Glutamatergic neuron (in vitro differentiated cells): Measurements from ENCODE around the gene LCP2. TPM values are rescaled to one million over a fixed set of nuclear protein-coding genes. Genes with fewer than 3 reads are reported as not detected.
"Not testable (repeated sequence)": the region's sequence is repeated elsewhere in the genome, so short reads cannot be mapped to it uniquely, and the experiment has no call there.

ENCODE experiments used
- DNase-seq: peaks from one replicate; pipeline ENCODE4 v3.0.0; 2022
- H3K27ac Mint-ChIP-seq: one replicate; pipeline ENCODE4 v1.8.0; 2020; ENCODE audit warnings: mild to moderate bottlenecking, mixed read lengths, inconsistent platforms; ENCODE audit not compliant: unreplicated experiment
- H3K27me3 Mint-ChIP-seq: one replicate; pipeline ENCODE4 v1.8.0; 2020; ENCODE audit warnings: mild to moderate bottlenecking, moderate library complexity, mixed read lengths, inconsistent platforms; ENCODE audit not compliant: unreplicated experiment
- H3K36me3 Mint-ChIP-seq: one replicate; pipeline ENCODE4 v1.8.0; 2020; ENCODE audit warnings: mild to moderate bottlenecking, mixed read lengths, inconsistent platforms; ENCODE audit not compliant: unreplicated experiment
- H3K4me1 Mint-ChIP-seq: one replicate; pipeline ENCODE4 v1.8.0; 2020; ENCODE audit warnings: mild to moderate bottlenecking, low read depth, mixed read lengths, inconsistent platforms; ENCODE audit not compliant: unreplicated experiment
- H3K4me3 Mint-ChIP-seq: one replicate; pipeline ENCODE4 v1.8.0; 2020; ENCODE audit warnings: mild to moderate bottlenecking, mixed read lengths, inconsistent platforms; ENCODE audit not compliant: unreplicated experiment
- H3K9me3 Mint-ChIP-seq: one replicate; pipeline ENCODE4 v1.8.0; 2020; ENCODE audit warnings: mild to moderate bottlenecking, moderate library complexity, mixed read lengths, inconsistent platforms; ENCODE audit not compliant: unreplicated experiment
- CTCF ChIP-seq: fragments of 200-600 bp; sonication (generic); IDR thresholded peaks from one replicate; pipeline ENCODE4 v1.5.0; 2021; ENCODE audit not compliant: partially characterized antibody, unreplicated experiment
- total RNA-seq: library from RNA; stranded (reverse); fragmentation: NEBNext Ultra II Directional; extraction: Animal tissue kit (Norgen Biotek cat#: 25700); gene quantifications from one replicate; pipeline ENCODE4 v1.2.1, GENCODE V29; 2021; ENCODE audit not compliant: unreplicated experiment

The LCP2 gene
- total RNA-seq, 1 donor from 2014 or later, result not detected

GRCh38 chr5:170249355-170249754 is 48.2 kb downstream of the LCP2 start:
- Mint-ChIP-seq H3K4me1 (peaks cover 11% of the 10 kb centered on the region), H3K9me3 (no peaks in the 10 kb centered on the region), H3K36me3 (no peaks in the 10 kb centered on the region), H3K27ac (no peak overlapping the region), H3K27me3 (peaks cover 2% of the 10 kb centered on the region), H3K4me3 (no peak overlapping the region)
- no peak for DNase-seq
- TF ChIP-seq CTCF, result no peak

- not testable (repeated sequence) for H3K27ac Mint-ChIP-seq, H3K27me3 Mint-ChIP-seq, DNase-seq, H3K9me3 Mint-ChIP-seq, H3K4me3 Mint-ChIP-seq, H3K36me3 Mint-ChIP-seq, H3K4me1 Mint-ChIP-seq
Observed at GRCh38 chr5:170248931-170249227, 48.7 kb downstream of the LCP2 start.

- TF ChIP-seq CTCF, result no peak
- H3K9me3 Mint-ChIP-seq, result no peaks in the 10 kb centered on the region
- H3K4me3 Mint-ChIP-seq, result no peak overlapping the region
- H3K27me3 Mint-ChIP-seq, result peaks cover 2% of the 10 kb centered on the region
- no peak overlapping the region for H3K27ac Mint-ChIP-seq
- no peaks in the 10 kb centered on the region for H3K36me3 Mint-ChIP-seq
- no peak for DNase-seq
- H3K4me1 Mint-ChIP-seq, result peaks cover 10% of the 10 kb centered on the region
Observed at GRCh38 chr5:170248172-170248930, 49.2 kb downstream of the LCP2 start.

GRCh38 chr5:170247363-170247762 is 50.2 kb downstream of the LCP2 start:
- no peak overlapping the region for H3K4me3 Mint-ChIP-seq
- no peaks in the 10 kb centered on the region for H3K36me3 Mint-ChIP-seq
- no peak for DNase-seq
- TF ChIP-seq CTCF, result no peak
- H3K27me3 Mint-ChIP-seq, result peaks cover 2% of the 10 kb centered on the region
- H3K4me1 Mint-ChIP-seq, result peaks cover 10% of the 10 kb centered on the region
- H3K27ac Mint-ChIP-seq, result no peak overlapping the region
- no peaks in the 10 kb centered on the region for H3K9me3 Mint-ChIP-seq

- Mint-ChIP-seq H3K4me1 (peaks cover 10% of the 10 kb centered on the region), H3K4me3 (no peak overlapping the region), H3K27me3 (peaks cover 2% of the 10 kb centered on the region), H3K27ac (no peak overlapping the region), H3K36me3 (no peaks in the 10 kb centered on the region), H3K9me3 (no peaks in the 10 kb centered on the region)
- DNase-seq, result no peak
- no peak for TF ChIP-seq CTCF
Observed at GRCh38 chr5:170246126-170246870, 51.3 kb downstream of the LCP2 start.

- H3K4me1 Mint-ChIP-seq, H3K4me3 Mint-ChIP-seq, H3K36me3 Mint-ChIP-seq, DNase-seq, H3K9me3 Mint-ChIP-seq, H3K27ac Mint-ChIP-seq, H3K27me3 Mint-ChIP-seq: not testable (repeated sequence)
Observed at GRCh38 chr5:170245436-170245835, 52.1 kb downstream of the LCP2 start.
